ENCODE data around the gene LIG4.

- TF ChIP-seq POLR2AphosphoS5 (IDR thresholded peaks at IDR 0.05) (no peak), POLR2A (IDR thresholded peaks at IDR 0.05) (no peak)
Measured at GRCh38 chr13:108168929-108169328, 46.4 kb downstream of the LIG4 start.

Measured in sigmoid colon (tissue), 4 donors.